Neural progenitor cell (in vitro differentiated cells): Measurements from ENCODE around the gene HUS1. TPM values are rescaled to one million over a fixed set of nuclear protein-coding genes. Genes with fewer than 3 reads are reported as not detected.

Experiments
- DNase-seq: peaks from one replicate; pipeline ENCODE4 v3.0.0-alpha.2; 2016; ENCODE audit warnings: low spot score
- H2AFZ ChIP-seq: fragments of 200-600 bp; sonication (generic); replicated peaks from 2 replicates; pipeline ENCODE4 v1.6.1; 2016; ENCODE audit warnings: antibody characterized with exemption
- H3F3A ChIP-seq: fragments of 200-600 bp; sonication (generic); 2 replicates; pipeline ENCODE4 v1.6.1; 2016; ENCODE audit warnings: antibody characterized with exemption, low read depth
- H3K27ac ChIP-seq: fragments of 200-600 bp; sonication (generic); 2 replicates; pipeline ENCODE4 v1.5.1; 2016; ENCODE audit warnings: mild to moderate bottlenecking
- H3K27me3 ChIP-seq: fragments of 200-600 bp; sonication (generic); 2 replicates; pipeline ENCODE4 v1.6.1; 2016; ENCODE audit warnings: mild to moderate bottlenecking, moderate library complexity
- H3K36me3 ChIP-seq: fragments of 200-600 bp; sonication (generic); 2 replicates; pipeline ENCODE4 v1.5.1; 2016
- H3K4me1 ChIP-seq: fragments of 200-600 bp; sonication (generic); 2 replicates; pipeline ENCODE4 v1.6.1; 2016; ENCODE audit warnings: mixed run types
- H3K4me2 ChIP-seq: fragments of 200-600 bp; sonication (generic); 2 replicates; pipeline ENCODE4 v1.6.1; 2016
- H3K4me3 ChIP-seq: fragments of 200-600 bp; sonication (generic); 2 replicates; pipeline ENCODE4 v1.5.1; 2016
- H3K79me2 ChIP-seq: fragments of 200-600 bp; sonication (generic); 2 replicates; pipeline ENCODE4 v1.6.1; 2016; ENCODE audit warnings: low read depth
- H3K9ac ChIP-seq: fragments of 200-600 bp; sonication (generic); 2 replicates; pipeline ENCODE4 v1.6.1; 2016
- H3K9me3 ChIP-seq: fragments of 200-600 bp; sonication (generic); 2 replicates; pipeline ENCODE4 v1.5.1; 2016; ENCODE audit warnings: low read depth
- H4K20me1 ChIP-seq: fragments of 200-600 bp; sonication (generic); 2 replicates; pipeline ENCODE4 v1.6.1; 2016; ENCODE audit warnings: low read depth
- H3K27ac Mint-ChIP-seq: 3 replicates; pipeline ENCODE4 v1.8.0; 2021; ENCODE audit warnings: mixed read lengths
- H3K27me3 Mint-ChIP-seq: 2 replicates; pipeline ENCODE4 v1.8.0; 2022; ENCODE audit warnings: low read depth, mild to moderate bottlenecking, inconsistent platforms, moderate library complexity, mixed read lengths; ENCODE audit not compliant: insufficient read depth
- H3K36me3 Mint-ChIP-seq: 3 replicates; pipeline ENCODE4 v1.8.0; 2021; ENCODE audit warnings: mixed read lengths
- H3K4me1 Mint-ChIP-seq: 3 replicates; pipeline ENCODE4 v1.8.0; 2021; ENCODE audit warnings: mixed read lengths
- H3K4me3 Mint-ChIP-seq: 3 replicates; pipeline ENCODE4 v1.8.0; 2021; ENCODE audit warnings: mild to moderate bottlenecking, moderate library complexity, mixed read lengths
- H3K9me3 Mint-ChIP-seq: 3 replicates; pipeline ENCODE4 v1.8.0; 2020; ENCODE audit warnings: mixed read lengths
- EZH2 ChIP-seq: fragments of 200-600 bp; sonication (generic); IDR thresholded peaks from 2 replicates; pipeline ENCODE4 v1.6.1; 2017; ENCODE audit warnings: antibody characterized with exemption, mild to moderate bottlenecking, moderate library complexity
- EZH2phosphoT487 ChIP-seq: fragments of 200-600 bp; sonication (generic); IDR thresholded peaks from 2 replicates; pipeline ENCODE4 v1.6.1; 2017; ENCODE audit warnings: antibody characterized with exemption
- total RNA-seq: library from RNA; depleted of rRNA; stranded (reverse); fragments of >200 nt; gene quantifications from 2 replicates; pipeline ENCODE4 v1.2.3, GENCODE V29; 2015; ENCODE audit warnings: low replicate concordance
- TF ChIP-seq, protein P1 (sequence below): fragments of 200-600 bp; sonication (generic); IDR thresholded peaks from 2 replicates; pipeline ENCODE4 v1.5.1; 2017; ENCODE audit warnings: antibody characterized with exemption, mild to moderate bottlenecking

Gene HUS1
- total RNA-seq, 1 donor from 2014 or later = 48.7 TPM

DNA sequence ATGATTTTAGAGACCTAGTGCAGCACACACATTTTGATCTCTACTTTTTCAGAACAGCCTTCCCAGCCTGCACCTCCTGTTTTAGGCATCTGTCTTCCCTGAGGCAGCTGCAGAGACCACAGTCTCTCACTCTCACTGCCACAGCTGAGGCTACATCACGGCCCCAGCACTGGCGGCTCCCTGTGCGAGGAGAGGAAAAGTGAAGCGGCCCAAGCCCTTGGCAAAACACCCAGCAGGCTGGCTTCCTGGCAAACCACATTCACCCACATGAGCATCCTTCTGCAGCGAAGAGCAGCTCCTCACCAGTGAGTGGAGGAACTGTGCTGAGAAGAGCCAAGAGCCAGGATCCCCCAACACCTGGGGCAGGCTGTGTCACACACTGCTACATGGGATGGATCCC, 14.0 kb downstream of the HUS1 start:
- peaks cover 10% of the 10 kb centered on the region for H3K79me2 ChIP-seq
- DNase-seq = no peak
- peaks cover 50% of the 10 kb centered on the region for H3K36me3 Mint-ChIP-seq
- no peak overlapping the region for H3K4me3 ChIP-seq
- no peaks in the 10 kb centered on the region for H3F3A ChIP-seq
- no peak overlapping the region for H3K4me2 ChIP-seq
- TF ChIP-seq EZH2phosphoT487 = no peak
- TF ChIP-seq EZH2 = no peak
- TF ChIP-seq, protein P1, sequence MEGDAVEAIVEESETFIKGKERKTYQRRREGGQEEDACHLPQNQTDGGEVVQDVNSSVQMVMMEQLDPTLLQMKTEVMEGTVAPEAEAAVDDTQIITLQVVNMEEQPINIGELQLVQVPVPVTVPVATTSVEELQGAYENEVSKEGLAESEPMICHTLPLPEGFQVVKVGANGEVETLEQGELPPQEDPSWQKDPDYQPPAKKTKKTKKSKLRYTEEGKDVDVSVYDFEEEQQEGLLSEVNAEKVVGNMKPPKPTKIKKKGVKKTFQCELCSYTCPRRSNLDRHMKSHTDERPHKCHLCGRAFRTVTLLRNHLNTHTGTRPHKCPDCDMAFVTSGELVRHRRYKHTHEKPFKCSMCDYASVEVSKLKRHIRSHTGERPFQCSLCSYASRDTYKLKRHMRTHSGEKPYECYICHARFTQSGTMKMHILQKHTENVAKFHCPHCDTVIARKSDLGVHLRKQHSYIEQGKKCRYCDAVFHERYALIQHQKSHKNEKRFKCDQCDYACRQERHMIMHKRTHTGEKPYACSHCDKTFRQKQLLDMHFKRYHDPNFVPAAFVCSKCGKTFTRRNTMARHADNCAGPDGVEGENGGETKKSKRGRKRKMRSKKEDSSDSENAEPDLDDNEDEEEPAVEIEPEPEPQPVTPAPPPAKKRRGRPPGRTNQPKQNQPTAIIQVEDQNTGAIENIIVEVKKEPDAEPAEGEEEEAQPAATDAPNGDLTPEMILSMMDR = no peak
- no peak overlapping the region for H3K27ac Mint-ChIP-seq
- H2AFZ ChIP-seq = no peak overlapping the region
- H3K9me3 ChIP-seq = no peaks in the 10 kb centered on the region
- no peak overlapping the region for H3K9ac ChIP-seq
- no peak overlapping the region for H3K27ac ChIP-seq
- peaks cover 3% of the 10 kb centered on the region for H3K9me3 Mint-ChIP-seq
- no peaks in the 10 kb centered on the region for H3K27me3 Mint-ChIP-seq
- no peak overlapping the region for H3K4me3 Mint-ChIP-seq
- no peaks in the 10 kb centered on the region for H3K27me3 ChIP-seq
- peaks cover 17% of the 10 kb centered on the region for H3K36me3 ChIP-seq
- peaks cover 12% of the 10 kb centered on the region for H3K4me1 Mint-ChIP-seq
- peaks cover 11% of the 10 kb centered on the region for H3K4me1 ChIP-seq
- no peaks in the 10 kb centered on the region for H4K20me1 ChIP-seq

DNA sequence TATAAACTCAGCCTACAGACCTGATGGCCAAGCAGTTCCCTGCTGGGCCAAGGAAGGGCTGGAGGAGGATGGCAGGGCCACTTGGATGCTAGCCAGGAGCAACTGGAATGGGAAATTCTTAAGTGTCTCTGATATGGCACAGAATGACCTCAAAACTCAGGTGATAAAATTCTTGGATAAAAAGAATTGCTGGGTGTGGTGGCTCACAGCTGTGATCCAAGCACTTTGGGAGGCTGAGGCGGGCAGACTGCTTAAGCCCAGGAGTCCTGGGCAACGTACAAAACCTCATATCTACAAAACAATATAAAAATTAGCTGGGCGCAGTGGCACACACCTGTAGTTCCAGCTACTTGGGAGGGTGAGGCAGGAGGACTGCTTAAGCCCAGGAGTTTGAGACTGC, 17.2 kb downstream of the HUS1 start:
- no peaks in the 10 kb centered on the region for H3K27me3 Mint-ChIP-seq
- Histone ChIP-seq H4K20me1 (no peaks in the 10 kb centered on the region), H3K36me3 (peaks cover 12% of the 10 kb centered on the region)

DNA sequence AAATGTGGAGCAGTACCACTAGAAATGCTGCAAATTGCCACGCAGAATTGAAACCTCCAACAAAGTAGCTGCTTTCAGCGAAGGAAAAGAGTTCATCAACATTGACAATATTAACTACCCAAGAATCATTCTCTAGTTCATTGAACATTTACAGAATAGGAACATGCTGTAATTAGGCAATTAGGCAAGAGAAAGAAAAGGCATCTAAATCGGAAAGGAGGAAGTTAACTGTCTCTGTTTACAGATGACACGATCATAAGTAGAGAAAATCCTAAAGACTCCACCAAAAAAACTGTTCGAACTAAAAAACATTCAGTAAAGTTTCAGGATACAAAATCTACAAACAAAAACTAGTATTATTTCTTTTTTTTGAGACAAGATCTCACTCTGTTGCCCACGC, 22.3 kb downstream of the HUS1 start:
- Histone ChIP-seq H2AFZ (no peak overlapping the region), H4K20me1 (no peaks in the 10 kb centered on the region), H3K4me2 (no peak overlapping the region), H3K4me3 (no peak overlapping the region), H3K36me3 (peaks cover 14% of the 10 kb centered on the region), H3F3A (no peaks in the 10 kb centered on the region), H3K4me1 (no peaks in the 10 kb centered on the region), H3K27ac (no peak overlapping the region), H3K79me2 (no peaks in the 10 kb centered on the region), H3K27me3 (no peaks in the 10 kb centered on the region), H3K9me3 (no peaks in the 10 kb centered on the region), H3K9ac (no peak overlapping the region)
- Mint-ChIP-seq H3K27me3 (peaks cover under 1% of the 10 kb centered on the region), H3K36me3 (peaks cover 35% of the 10 kb centered on the region), H3K4me3 (no peak overlapping the region), H3K4me1 (peaks cover 2% of the 10 kb centered on the region), H3K9me3 (peaks cover 12% of the 10 kb centered on the region), H3K27ac (no peak overlapping the region)
- TF ChIP-seq, protein P1 = no peak
- TF ChIP-seq EZH2phosphoT487 (no peak), EZH2 (no peak)
- no peak for DNase-seq

More for the DNA sequence above, 17.2 kb downstream of the HUS1 start:
- Histone ChIP-seq H3K4me3 (no peak overlapping the region), H3K79me2 (no peaks in the 10 kb centered on the region), H3K9ac (no peak overlapping the region), H3K9me3 (no peaks in the 10 kb centered on the region), H3K4me1 (no peaks in the 10 kb centered on the region), H3K27me3 (no peaks in the 10 kb centered on the region), H3K27ac (no peak overlapping the region), H3F3A (no peaks in the 10 kb centered on the region), H3K4me2 (no peak overlapping the region), H2AFZ (no peak overlapping the region)
- peaks cover 55% of the 10 kb centered on the region for H3K36me3 Mint-ChIP-seq
- H3K4me1 Mint-ChIP-seq = no peaks in the 10 kb centered on the region
- DNase-seq = no peak
- no peak overlapping the region for H3K4me3 Mint-ChIP-seq
- no peak overlapping the region for H3K27ac Mint-ChIP-seq
- H3K9me3 Mint-ChIP-seq = peaks cover 12% of the 10 kb centered on the region
- TF ChIP-seq EZH2phosphoT487 = no peak
- TF ChIP-seq, protein P1 = no peak
- TF ChIP-seq EZH2 = no peak
